Measurements from ENCODE around the gene APH1B.

APH1B gene

GRCh38 chr15:63240109-63240508 lies 37.3 kb upstream of the APH1B start:
- ChIA-PET CTCF (no interaction called here), POLR2A (no interaction called here)
- no peak for DNase-seq (ENCODE audit: extremely low spot score)
- TF ChIP-seq CTBP1 (IDR thresholded peaks at IDR 0.05; ENCODE audit: borderline replicate concordance) (no peak), BHLHE40 (IDR thresholded peaks at IDR 0.05; ENCODE audit: borderline replicate concordance) (no peak), NFRKB (IDR thresholded peaks at IDR 0.05) (no peak), HDGF (IDR thresholded peaks at IDR 0.05; ENCODE audit: borderline replicate concordance) (no peak), FOXK2 (IDR thresholded peaks at IDR 0.05) (no peak)

GRCh38 chr15:63241316-63241715 lies 36.1 kb upstream of the APH1B start:
- TF ChIP-seq FOXA1 (IDR thresholded peaks at IDR 0.05) (no peak), NFRKB (IDR thresholded peaks at IDR 0.05) (no peak), FOXM1 (IDR thresholded peaks at IDR 0.05; ENCODE audit: borderline replicate concordance) (no peak), TARDBP (IDR thresholded peaks at IDR 0.05) (no peak), ARNT (IDR thresholded peaks at IDR 0.05) (no peak), SP1 (IDR thresholded peaks at IDR 0.05) (no peak), L3MBTL2 (conservative IDR thresholded peaks at IDR 0.05) (no peak), ELF4 (IDR thresholded peaks at IDR 0.05) (no peak), SUZ12 (IDR thresholded peaks at IDR 0.05) (no peak), FOXK2 (IDR thresholded peaks at IDR 0.05) (no peak), CTBP1 (IDR thresholded peaks at IDR 0.05; ENCODE audit: borderline replicate concordance) (no peak), HDGF (IDR thresholded peaks at IDR 0.05; ENCODE audit: borderline replicate concordance) (no peak), LEF1 (IDR thresholded peaks at IDR 0.05; ENCODE audit: borderline replicate concordance) (no peak), ZNF384 (IDR thresholded peaks at IDR 0.05) (no peak), BHLHE40 (IDR thresholded peaks at IDR 0.05; ENCODE audit: borderline replicate concordance) (no peak), PKNOX1 (IDR thresholded peaks at IDR 0.05) (no peak)
- ChIA-PET POLR2A (no interaction called here), CTCF (no interaction called here)
- DNase-seq (ENCODE audit: extremely low spot score) = no peak

- CTCF ChIA-PET = no interaction called here
- POLR2A ChIA-PET = no interaction called here
- DNase-seq (ENCODE audit: extremely low spot score) = no peak
- TF ChIP-seq NFRKB (IDR thresholded peaks at IDR 0.05) (no peak), ZNF384 (IDR thresholded peaks at IDR 0.05) (no peak), SP1 (IDR thresholded peaks at IDR 0.05) (no peak), FOXA1 (IDR thresholded peaks at IDR 0.05) (no peak), BHLHE40 (IDR thresholded peaks at IDR 0.05; ENCODE audit: borderline replicate concordance) (no peak), ARNT (IDR thresholded peaks at IDR 0.05) (no peak), SUZ12 (IDR thresholded peaks at IDR 0.05) (no peak), PKNOX1 (IDR thresholded peaks at IDR 0.05) (no peak), FOXM1 (IDR thresholded peaks at IDR 0.05; ENCODE audit: borderline replicate concordance) (no peak), L3MBTL2 (conservative IDR thresholded peaks at IDR 0.05) (no peak), HDGF (IDR thresholded peaks at IDR 0.05; ENCODE audit: borderline replicate concordance) (no peak), LEF1 (IDR thresholded peaks at IDR 0.05; ENCODE audit: borderline replicate concordance) (no peak), TARDBP (IDR thresholded peaks at IDR 0.05) (no peak)
Observed at GRCh38 chr15:63243101-63243500, 34.3 kb upstream of the APH1B start.

GRCh38 chr15:63243776-63244175 lies 33.6 kb upstream of the APH1B start:
- TF ChIP-seq FOXM1 (IDR thresholded peaks at IDR 0.05; ENCODE audit: borderline replicate concordance) (no peak), LEF1 (IDR thresholded peaks at IDR 0.05; ENCODE audit: borderline replicate concordance) (no peak), TARDBP (IDR thresholded peaks at IDR 0.05) (no peak), ELF4 (IDR thresholded peaks at IDR 0.05) (no peak), SP1 (IDR thresholded peaks at IDR 0.05) (no peak), FOXA1 (IDR thresholded peaks at IDR 0.05) (no peak), NFRKB (IDR thresholded peaks at IDR 0.05) (no peak), L3MBTL2 (conservative IDR thresholded peaks at IDR 0.05) (no peak), CTBP1 (IDR thresholded peaks at IDR 0.05; ENCODE audit: borderline replicate concordance) (no peak), SUZ12 (IDR thresholded peaks at IDR 0.05) (no peak)
- DNase-seq (ENCODE audit: extremely low spot score) = no peak
- ChIA-PET POLR2A (no interaction called here), CTCF (interaction anchor here (0.6 kb wide), 1 partner anchor 19 kb away, joined by 3 read pairs; no protein-coding TSS in a partner anchor)

GRCh38 chr15:63244399-63244798 lies 33.0 kb upstream of the APH1B start:
- ChIA-PET CTCF (no interaction called here), POLR2A (no interaction called here)
- no peak for TF ChIP-seq FOXK2 (IDR thresholded peaks at IDR 0.05)
- no peak for TF ChIP-seq LEF1 (IDR thresholded peaks at IDR 0.05; ENCODE audit: borderline replicate concordance)
- TF ChIP-seq SP1 (IDR thresholded peaks at IDR 0.05) = no peak
- no peak for TF ChIP-seq HDGF (IDR thresholded peaks at IDR 0.05; ENCODE audit: borderline replicate concordance)
- no peak for TF ChIP-seq BHLHE40 (IDR thresholded peaks at IDR 0.05; ENCODE audit: borderline replicate concordance)
- no peak for TF ChIP-seq NFRKB (IDR thresholded peaks at IDR 0.05)
- TF ChIP-seq CTBP1 (IDR thresholded peaks at IDR 0.05; ENCODE audit: borderline replicate concordance) = no peak
- TF ChIP-seq L3MBTL2 (conservative IDR thresholded peaks at IDR 0.05) = no peak
- DNase-seq (ENCODE audit: extremely low spot score) = no peak

- no peak for DNase-seq (ENCODE audit: extremely low spot score)
- POLR2A ChIA-PET = no interaction called here
Observed at GRCh38 chr15:63244976-63245645, 32.3 kb upstream of the APH1B start.

More at GRCh38 chr15:63244976-63245645, 32.3 kb upstream of the APH1B start:
- CTCF ChIA-PET = no interaction called here
- TF ChIP-seq ARNT (IDR thresholded peaks at IDR 0.05) = no peak
- no peak for TF ChIP-seq ELF4 (IDR thresholded peaks at IDR 0.05)
- no peak for TF ChIP-seq L3MBTL2 (conservative IDR thresholded peaks at IDR 0.05)
- TF ChIP-seq CTBP1 (IDR thresholded peaks at IDR 0.05; ENCODE audit: borderline replicate concordance) = no peak
- TF ChIP-seq HDGF (IDR thresholded peaks at IDR 0.05; ENCODE audit: borderline replicate concordance) = no peak
- no peak for TF ChIP-seq FOXK2 (IDR thresholded peaks at IDR 0.05)
- no peak for TF ChIP-seq TARDBP (IDR thresholded peaks at IDR 0.05)
- no peak for TF ChIP-seq SUZ12 (IDR thresholded peaks at IDR 0.05)
- TF ChIP-seq ZNF384 (IDR thresholded peaks at IDR 0.05) = no peak
- TF ChIP-seq SP1 (IDR thresholded peaks at IDR 0.05) = no peak
- TF ChIP-seq PKNOX1 (IDR thresholded peaks at IDR 0.05) = no peak
- TF ChIP-seq FOXA1 (IDR thresholded peaks at IDR 0.05) = no peak

All from HEK293T (cell line).